Pulmonary artery endothelial cell (primary cell): ENCODE data around the gene OR12D1. TPM values are rescaled to one million over a fixed set of nuclear protein-coding genes. Genes with fewer than 3 reads are reported as not detected.
"Not testable (repeated sequence)": the region's sequence is repeated elsewhere in the genome, so short reads cannot be mapped to it uniquely, and the experiment has no call there.

Experiments
- DNase-seq: peaks from one replicate; pipeline ENCODE4 v3.0.0-alpha.2; 2011; ENCODE audit warnings: low read depth, low spot score
- total RNA-seq: library from RNA; depleted of rRNA; stranded (reverse); fragments of >200 nt; gene quantifications from 2 replicates; pipeline ENCODE4 v1.2.3, GENCODE V29; 2014

The OR12D1 gene
- total RNA-seq, result not detected in 2 replicates

GRCh38 chr6:29414588-29414987, at the start of gene OR12D1:
Gene OR12D1 (plus strand): TSS chr6:29414928.
- DNase-seq, result no peak

- no peak for DNase-seq
Measured at GRCh38 chr6:29368765-29369164, 46.0 kb upstream of the OR12D1 start, which contains the start of gene OR5V1. Gene OR5V1 (minus strand): TSS chr6:29368865. CDS start chr6:29356195, 12,670 bp downstream.

- DNase-seq, result no peak
Measured at GRCh38 chr6:29375191-29375590, 39.5 kb upstream of the OR12D1 start, which contains the start of gene OR12D3. Gene OR12D3 (minus strand): TSS chr6:29375291. CDS start chr6:29375287, 4 bp downstream.

GRCh38 chr6:29376003-29376402, 38.7 kb upstream of the OR12D1 start:
- peak; percentile 2 for DNase-seq

- no peak for DNase-seq
Measured at GRCh38 chr6:29388533-29388932, 26.2 kb upstream of the OR12D1 start.

GRCh38 chr6:29395331-29395730, 19.4 kb upstream of the OR12D1 start, which contains the start of gene OR12D2:
Gene OR12D2 (plus strand): TSS chr6:29395631. CDS start chr6:29396700, 1,069 bp downstream.
- no peak for DNase-seq

- DNase-seq, result no peak
Measured at GRCh38 chr6:29399525-29399924, 15.2 kb upstream of the OR12D1 start.

- no peak for DNase-seq
Measured at GRCh38 chr6:29403801-29404200, 10.9 kb upstream of the OR12D1 start.

GRCh38 chr6:29419516-29419915, 4.8 kb downstream of the OR12D1 start:
- DNase-seq, result no peak

GRCh38 chr6:29424168-29424567, 9.4 kb downstream of the OR12D1 start:
- DNase-seq, result no peak

GRCh38 chr6:29424575-29424974, 9.8 kb downstream of the OR12D1 start:
- DNase-seq, result no peak

GRCh38 chr6:29425075-29425474, 10.3 kb downstream of the OR12D1 start:
- DNase-seq, result no peak

GRCh38 chr6:29426654-29427053, 11.9 kb downstream of the OR12D1 start:
- no peak for DNase-seq

GRCh38 chr6:29436730-29437129, 22.0 kb downstream of the OR12D1 start:
- DNase-seq, result not testable (repeated sequence)

GRCh38 chr6:29439006-29439405, 24.3 kb downstream of the OR12D1 start, which contains the start of gene OR10C1:
Gene OR10C1 (plus strand): TSS chr6:29439306. CDS start chr6:29440016, 710 bp downstream.
- no peak for DNase-seq

- DNase-seq, result no peak
Measured at GRCh38 chr6:29442719-29443118, 28.0 kb downstream of the OR12D1 start.

GRCh38 chr6:29444031-29444430, 29.3 kb downstream of the OR12D1 start:
- not testable (repeated sequence) for DNase-seq

GRCh38 chr6:29447670-29448069, 32.9 kb downstream of the OR12D1 start:
- DNase-seq, result no peak

GRCh38 chr6:29451471-29452193, 36.9 kb downstream of the OR12D1 start:
- no peak for DNase-seq

GRCh38 chr6:29456971-29457370, 42.2 kb downstream of the OR12D1 start, which contains the start of the genes OR11A1 and OR2H1:
Gene OR11A1 (minus strand): TSS chr6:29457071. CDS start chr6:29427641, 29,430 bp downstream.
Gene OR2H1 (plus strand): TSS chr6:29457155. CDS start chr6:29461770, 4,615 bp downstream.
- DNase-seq, result no peak

GRCh38 chr6:29461021-29461814, 46.5 kb downstream of the OR12D1 start:
- DNase-seq, result no peak

- DNase-seq, result no peak
Measured at GRCh38 chr6:29462022-29462421, 47.3 kb downstream of the OR12D1 start.
